Right lobe of liver (tissue), 4 donors: ENCODE measurements around the gene FUT7.

Experiments used
- CTCF ChIP-seq, 4 donors: fragments of 200-600 bp in 3 of 4; fragments of 450-650 bp in 1 of 4; IDR thresholded peaks; one replicate each; pipeline versions ENCODE4 v1.5.1 to v1.8.0; 2016 to 2022; ENCODE audit warnings: antibody characterized with exemption in 4 of 4, mild to moderate bottlenecking in 2 of 4
- POLR2A ChIP-seq: fragments of 450-650 bp; IDR thresholded peaks from one replicate; pipeline ENCODE4 v1.6.1; 2017; ENCODE audit warnings: antibody characterized with exemption, mild to moderate bottlenecking
- donor health status: DM: no; HTN: no; CAD: no.
- donor health status: DM: no; HTN: no; CAD: no.
- donor health status: DM: no; HTN: yes; CAD: no.

GRCh38 chr9:137051145-137051724, 19.3 kb upstream of the FUT7 start:
- TF ChIP-seq CTCF (IDR thresholded peaks at IDR 0.05) = no peak
- no peak for TF ChIP-seq POLR2A
